Measurements from ENCODE around the gene USP32. TPM values are rescaled to one million over a fixed set of nuclear protein-coding genes. Genes with fewer than 3 reads are reported as not detected.
"Not testable (repeated sequence)": the region's sequence is repeated elsewhere in the genome, so short reads cannot be mapped to it uniquely, and the experiment has no call there.

USP32 gene
- total RNA-seq, 2 donors from 2014 or later: 58.7 to 64.1 TPM

- DNase-seq (ENCODE audit: low spot score) (no peak), ATAC-seq (no peak)
- H3K9me3 Mint-ChIP-seq: no peaks in the 10 kb centered on the region
- no peaks in the 10 kb centered on the region for H3K27me3 Mint-ChIP-seq
- H3K4me1 Mint-ChIP-seq (ENCODE audit: low read depth in 2 of 2): no peaks in the 10 kb centered on the region
- H3K4me3 Mint-ChIP-seq: no peak overlapping the region
- H3K36me3 Mint-ChIP-seq: no peaks in the 10 kb centered on the region
- no peak overlapping the region for H3K27ac Mint-ChIP-seq
Measured at GRCh38 chr17:60258313-60258712, 133.6 kb downstream of the USP32 start.

- Mint-ChIP-seq H3K4me3 (no peak overlapping the region), H3K9me3 (no peaks in the 10 kb centered on the region), H3K4me1 (ENCODE audit: low read depth in 2 of 2) (no peaks in the 10 kb centered on the region), H3K27me3 (no peaks in the 10 kb centered on the region), H3K36me3 (peaks cover 4% of the 10 kb centered on the region), H3K27ac (no peak overlapping the region)
- ATAC-seq (no peak), DNase-seq (ENCODE audit: low spot score) (no peak)
Measured at GRCh38 chr17:60256174-60256573, 135.8 kb downstream of the USP32 start.

GRCh38 chr17:60253048-60253447, 138.9 kb downstream of the USP32 start:
- DNase-seq (ENCODE audit: low spot score) (no peak), ATAC-seq (no peak)
- H3K36me3 Mint-ChIP-seq: peaks cover 20% of the 10 kb centered on the region
- no peak overlapping the region for H3K4me3 Mint-ChIP-seq
- H3K9me3 Mint-ChIP-seq: no peaks in the 10 kb centered on the region
- H3K27me3 Mint-ChIP-seq: no peaks in the 10 kb centered on the region
- H3K4me1 Mint-ChIP-seq (ENCODE audit: low read depth in 2 of 2): peaks cover 3 to 14% of the 10 kb centered on the region in 2 donors
- no peak overlapping the region for H3K27ac Mint-ChIP-seq

GRCh38 chr17:60252459-60252858, 139.5 kb downstream of the USP32 start:
- Mint-ChIP-seq H3K27ac (no peak overlapping the region), H3K36me3 (peaks cover 23% of the 10 kb centered on the region)

GRCh38 chr17:60249290-60249826, 142.6 kb downstream of the USP32 start:
- Mint-ChIP-seq H3K27me3 (no peaks in the 10 kb centered on the region), H3K4me3 (no peak overlapping the region)

More at GRCh38 chr17:60252459-60252858, 139.5 kb downstream of the USP32 start:
- Mint-ChIP-seq H3K9me3 (no peaks in the 10 kb centered on the region), H3K4me1 (ENCODE audit: low read depth in 2 of 2) (peaks cover 4 to 16% of the 10 kb centered on the region in 2 donors), H3K27me3 (no peaks in the 10 kb centered on the region), H3K4me3 (no peak overlapping the region)
- no peak for ATAC-seq
- DNase-seq (ENCODE audit: low spot score): no peak

GRCh38 chr17:60248618-60249289, 143.2 kb downstream of the USP32 start:
- no peak for ATAC-seq
- no peak for DNase-seq (ENCODE audit: low spot score)
- no peaks in the 10 kb centered on the region for H3K27me3 Mint-ChIP-seq
- H3K36me3 Mint-ChIP-seq: peaks cover 23% of the 10 kb centered on the region
- H3K4me1 Mint-ChIP-seq (ENCODE audit: low read depth in 2 of 2): peaks cover 4 to 16% of the 10 kb centered on the region in 2 donors
- no peak overlapping the region for H3K4me3 Mint-ChIP-seq
- no peaks in the 10 kb centered on the region for H3K9me3 Mint-ChIP-seq
- peak overlapping the region in 1 of 2 donors; percentile 49 for H3K27ac Mint-ChIP-seq

More at GRCh38 chr17:60249290-60249826, 142.6 kb downstream of the USP32 start:
- ATAC-seq (no peak), DNase-seq (ENCODE audit: low spot score) (no peak)
- peaks cover 23% of the 10 kb centered on the region for H3K36me3 Mint-ChIP-seq
- no peaks in the 10 kb centered on the region for H3K9me3 Mint-ChIP-seq
- H3K27ac Mint-ChIP-seq: peak overlapping the region in 1 of 2 donors; percentile 49
- H3K4me1 Mint-ChIP-seq (ENCODE audit: low read depth in 2 of 2): peaks cover 4 to 16% of the 10 kb centered on the region in 2 donors

- Mint-ChIP-seq H3K36me3 (peaks cover 23% of the 10 kb centered on the region), H3K4me3 (no peak overlapping the region), H3K27me3 (no peaks in the 10 kb centered on the region), H3K9me3 (no peaks in the 10 kb centered on the region), H3K27ac (peak overlapping the region in 1 of 2 donors; percentile 49), H3K4me1 (ENCODE audit: low read depth in 2 of 2) (peaks cover 4 to 16% of the 10 kb centered on the region in 2 donors)
- DNase-seq (ENCODE audit: low spot score) (no peak), ATAC-seq (no peak)
Measured at GRCh38 chr17:60247836-60248461, 144.0 kb downstream of the USP32 start.

GRCh38 chr17:60244656-60245055, 147.3 kb downstream of the USP32 start:
- DNase-seq (ENCODE audit: low spot score) (no peak), ATAC-seq (no peak)
- no peak overlapping the region for H3K4me3 Mint-ChIP-seq
- H3K27ac Mint-ChIP-seq: no peak overlapping the region
- H3K9me3 Mint-ChIP-seq: no peaks in the 10 kb centered on the region
- peaks cover 4 to 16% of the 10 kb centered on the region in 2 donors for H3K4me1 Mint-ChIP-seq (ENCODE audit: low read depth in 2 of 2)
- no peaks in the 10 kb centered on the region for H3K27me3 Mint-ChIP-seq
- peaks cover 23% of the 10 kb centered on the region for H3K36me3 Mint-ChIP-seq

GRCh38 chr17:60240290-60240689, 151.6 kb downstream of the USP32 start:
- Mint-ChIP-seq H3K4me3 (no peak overlapping the region), H3K27me3 (no peaks in the 10 kb centered on the region), H3K9me3 (no peaks in the 10 kb centered on the region), H3K27ac (no peak overlapping the region), H3K36me3 (peaks cover 10% of the 10 kb centered on the region), H3K4me1 (ENCODE audit: low read depth in 2 of 2) (peaks cover 0 to 4% of the 10 kb centered on the region in 2 donors)
- DNase-seq (ENCODE audit: low spot score) (no peak), ATAC-seq (no peak)

GRCh38 chr17:60231691-60232090, 160.2 kb downstream of the USP32 start:
- Mint-ChIP-seq H3K4me3 (no peak overlapping the region), H3K9me3 (no peaks in the 10 kb centered on the region), H3K27ac (no peak overlapping the region), H3K4me1 (ENCODE audit: low read depth in 2 of 2) (no peaks in the 10 kb centered on the region), H3K27me3 (no peaks in the 10 kb centered on the region), H3K36me3 (peaks cover 11% of the 10 kb centered on the region)
- DNase-seq (ENCODE audit: low spot score) (no peak), ATAC-seq (no peak)

GRCh38 chr17:60231234-60231633, 160.7 kb downstream of the USP32 start:
- Mint-ChIP-seq H3K27me3 (no peaks in the 10 kb centered on the region), H3K27ac (no peak overlapping the region), H3K9me3 (no peaks in the 10 kb centered on the region), H3K4me3 (no peak overlapping the region), H3K36me3 (peaks cover 11% of the 10 kb centered on the region), H3K4me1 (ENCODE audit: low read depth in 2 of 2) (no peaks in the 10 kb centered on the region)
- ATAC-seq (no peak), DNase-seq (ENCODE audit: low spot score) (no peak)

- Mint-ChIP-seq H3K9me3 (no peaks in the 10 kb centered on the region), H3K4me1 (ENCODE audit: low read depth in 2 of 2) (no peaks in the 10 kb centered on the region), H3K27me3 (no peaks in the 10 kb centered on the region), H3K4me3 (no peak overlapping the region), H3K36me3 (peaks cover 7% of the 10 kb centered on the region), H3K27ac (no peak overlapping the region)
- ATAC-seq (no peak), DNase-seq (ENCODE audit: low spot score) (no peak)
Measured at GRCh38 chr17:60230358-60230757, 161.6 kb downstream of the USP32 start.

- H3K4me1 Mint-ChIP-seq (ENCODE audit: low read depth in 2 of 2): no peaks in the 10 kb centered on the region
- no peak overlapping the region for H3K4me3 Mint-ChIP-seq
- H3K27ac Mint-ChIP-seq: no peak overlapping the region
- DNase-seq (ENCODE audit: low spot score) (no peak), ATAC-seq (no peak)
- no peaks in the 10 kb centered on the region for H3K9me3 Mint-ChIP-seq
- no peaks in the 10 kb centered on the region for H3K27me3 Mint-ChIP-seq
- no peaks in the 10 kb centered on the region for H3K36me3 Mint-ChIP-seq
Measured at GRCh38 chr17:60229188-60229802, 162.6 kb downstream of the USP32 start.

GRCh38 chr17:60227276-60227675, 164.7 kb downstream of the USP32 start:
- not testable (repeated sequence) for H3K27me3 Mint-ChIP-seq; H3K27ac Mint-ChIP-seq; H3K9me3 Mint-ChIP-seq; H3K36me3 Mint-ChIP-seq; ATAC-seq; H3K4me1 Mint-ChIP-seq (ENCODE audit: low read depth in 2 of 2); H3K4me3 Mint-ChIP-seq; DNase-seq (ENCODE audit: low spot score)
